ENCODE data around the gene PITPNM3.

PITPNM3 gene

GRCh38 chr17:6420173-6420641, 136.1 kb downstream of the PITPNM3 start:
- TF ChIP-seq CTCF (IDR thresholded peaks at IDR 0.05; ENCODE audit: control extremely low read depth, extremely low read depth, low read depth, missing control alignments): peak; percentile 19

GRCh38 chr17:6415616-6416015, 140.7 kb downstream of the PITPNM3 start:
- CTCF ChIA-PET: no interaction called here
- POLR2A ChIA-PET: no interaction called here
- DNase-seq (ENCODE audit: extremely low spot score): no peak
- TF ChIP-seq CTCF (IDR thresholded peaks at IDR 0.05; ENCODE audit: control extremely low read depth, extremely low read depth, low read depth, missing control alignments): no peak

More at GRCh38 chr17:6420173-6420641, 136.1 kb downstream of the PITPNM3 start:
- no peak for DNase-seq (ENCODE audit: extremely low spot score)
- ChIA-PET POLR2A (no interaction called here), CTCF (interaction anchor here (1.4 to 4.7 kb wide), 3 partner anchors 15 to 832 kb away, joined by 5 to 32 read pairs (median 6); partner anchors contain the start of gene AIPL1)

- TF ChIP-seq CTCF (IDR thresholded peaks at IDR 0.05; ENCODE audit: control extremely low read depth, extremely low read depth, low read depth, missing control alignments): peak; percentile 41
- ChIA-PET CTCF (interaction anchor here (0.7 to 2.0 kb wide), 6 partner anchors 9 to 826 kb away, joined by 3 to 13 read pairs (median 4); partner anchors contain the start of gene AIPL1), POLR2A (no interaction called here)
- DNase-seq (ENCODE audit: extremely low spot score): peak; percentile 60
These were observed 143.3 kb downstream of the PITPNM3 start for GRCh38 chr17:6413065-6413464.

- CTCF ChIA-PET: no interaction called here
- no peak for TF ChIP-seq CTCF (IDR thresholded peaks at IDR 0.05; ENCODE audit: control extremely low read depth, extremely low read depth, low read depth, missing control alignments)
- POLR2A ChIA-PET: no interaction called here
- no peak for DNase-seq (ENCODE audit: extremely low spot score)
These were observed 147.6 kb downstream of the PITPNM3 start for GRCh38 chr17:6408735-6409134.

GRCh38 chr17:6408276-6408675, 148.1 kb downstream of the PITPNM3 start:
- POLR2A ChIA-PET: no interaction called here
- CTCF ChIA-PET: no interaction called here
- TF ChIP-seq CTCF (IDR thresholded peaks at IDR 0.05; ENCODE audit: control extremely low read depth, extremely low read depth, low read depth, missing control alignments): no peak
- no peak for DNase-seq (ENCODE audit: extremely low spot score)

- ChIA-PET POLR2A (no interaction called here), CTCF (no interaction called here)
- DNase-seq (ENCODE audit: extremely low spot score): no peak
- TF ChIP-seq CTCF (IDR thresholded peaks at IDR 0.05; ENCODE audit: control extremely low read depth, extremely low read depth, low read depth, missing control alignments): no peak
These were observed 154.1 kb downstream of the PITPNM3 start for GRCh38 chr17:6402258-6402657.

Data from GM10248 (cell line).